ENCODE results near the gene PRKG1.

The PRKG1 gene

GRCh38 chr10:51624013-51624412 lies 549.7 kb downstream of the PRKG1 start:
- POLR2A ChIA-PET = no interaction called here
- Histone ChIP-seq H3K4me1 (ENCODE audit: control extremely low read depth in 1 of 4, control insufficient read depth in 4 of 4, insufficient read depth in 4 of 4, low read length in 3 of 4) (no peaks in the 10 kb centered on the region), H3K27ac (ENCODE audit: insufficient read depth in 1 of 2, low read depth in 1 of 2, low read length in 2 of 2, poor library complexity in 1 of 2, severe bottlenecking in 2 of 2) (no peak overlapping the region), H3K4me3 (ENCODE audit: control insufficient read depth in 1 of 7, extremely low read depth in 1 of 7, insufficient read depth in 4 of 7, low read depth in 2 of 7, low read length in 6 of 7) (no peak overlapping the region), H3K36me3 (ENCODE audit: control insufficient read depth in 4 of 4, insufficient read depth in 4 of 4, low read length in 3 of 4) (no peaks in the 10 kb centered on the region), H3K27me3 (replicated peaks in 2 of 5; ENCODE audit: control insufficient read depth in 4 of 5, insufficient read depth in 5 of 5, low read length in 4 of 5) (no peaks in the 10 kb centered on the region), H3K9me3 (ENCODE audit: control extremely low read depth in 1 of 5, control insufficient read depth in 4 of 5, insufficient read depth in 2 of 5, low read depth in 1 of 5, low read length in 4 of 5) (no peaks in the 10 kb centered on the region)
- CTCF ChIA-PET = no interaction called here
- DNase-seq = no peak
- WGBS (ENCODE audit: insufficient coverage) = no CpG with 5 or more reads among the region's 1 CpG

- WGBS (ENCODE audit: insufficient coverage) = 95% methylated on average over 10 of the region's 11 CpGs
- Histone ChIP-seq H3K27ac (ENCODE audit: insufficient read depth in 1 of 2, low read depth in 1 of 2, low read length in 2 of 2, poor library complexity in 1 of 2, severe bottlenecking in 2 of 2) (no peak overlapping the region), H3K9me3 (ENCODE audit: control extremely low read depth in 1 of 5, control insufficient read depth in 4 of 5, insufficient read depth in 2 of 5, low read depth in 1 of 5, low read length in 4 of 5) (no peaks in the 10 kb centered on the region), H3K27me3 (replicated peaks in 2 of 5; ENCODE audit: control insufficient read depth in 4 of 5, insufficient read depth in 5 of 5, low read length in 4 of 5) (no peaks in the 10 kb centered on the region), H3K4me3 (ENCODE audit: control insufficient read depth in 1 of 7, extremely low read depth in 1 of 7, insufficient read depth in 4 of 7, low read depth in 2 of 7, low read length in 6 of 7) (no peak overlapping the region), H3K36me3 (ENCODE audit: control insufficient read depth in 4 of 4, insufficient read depth in 4 of 4, low read length in 3 of 4) (no peaks in the 10 kb centered on the region), H3K4me1 (ENCODE audit: control extremely low read depth in 1 of 4, control insufficient read depth in 4 of 4, insufficient read depth in 4 of 4, low read length in 3 of 4) (no peaks in the 10 kb centered on the region)
- ChIA-PET CTCF (no interaction called here), POLR2A (no interaction called here)
- DNase-seq = no peak
Observed at GRCh38 chr10:51629934-51630639, 555.8 kb downstream of the PRKG1 start.

GRCh38 chr10:51630640-51631005 lies 556.3 kb downstream of the PRKG1 start:
- DNase-seq = peak in 2 of 3 donors; percentile 16 to 27
- 80% methylated on average over 7 of the region's 7 CpGs for WGBS (ENCODE audit: insufficient coverage)
- CTCF ChIA-PET = no interaction called here

GRCh38 chr10:51635436-51635835 lies 561.1 kb downstream of the PRKG1 start:
- DNase-seq = no peak
- POLR2A ChIA-PET = no interaction called here
- CTCF ChIA-PET = interaction anchor here (1.1 kb wide), 1 partner anchor 19 kb away, joined by 4 read pairs; no protein-coding TSS in a partner anchor
- H3K4me1 ChIP-seq (ENCODE audit: control extremely low read depth in 1 of 4, control insufficient read depth in 4 of 4, insufficient read depth in 4 of 4, low read length in 3 of 4) = no peaks in the 10 kb centered on the region
- H3K4me3 ChIP-seq (ENCODE audit: control insufficient read depth in 1 of 7, extremely low read depth in 1 of 7, insufficient read depth in 4 of 7, low read depth in 2 of 7, low read length in 6 of 7) = no peak overlapping the region
- H3K9me3 ChIP-seq (ENCODE audit: control extremely low read depth in 1 of 5, control insufficient read depth in 4 of 5, insufficient read depth in 2 of 5, low read depth in 1 of 5, low read length in 4 of 5) = no peaks in the 10 kb centered on the region
- H3K36me3 ChIP-seq (ENCODE audit: control insufficient read depth in 4 of 4, insufficient read depth in 4 of 4, low read length in 3 of 4) = no peaks in the 10 kb centered on the region
- no peak overlapping the region for H3K27ac ChIP-seq (ENCODE audit: insufficient read depth in 1 of 2, low read depth in 1 of 2, low read length in 2 of 2, poor library complexity in 1 of 2, severe bottlenecking in 2 of 2)
- H3K27me3 ChIP-seq (replicated peaks in 2 of 5; ENCODE audit: control insufficient read depth in 4 of 5, insufficient read depth in 5 of 5, low read length in 4 of 5) = no peaks in the 10 kb centered on the region
- no CpG with 5 or more reads among the region's 1 CpG for WGBS (ENCODE audit: insufficient coverage)

More at GRCh38 chr10:51630640-51631005, 556.3 kb downstream of the PRKG1 start:
- POLR2A ChIA-PET = no interaction called here
- no peaks in the 10 kb centered on the region for H3K27me3 ChIP-seq (replicated peaks in 2 of 5; ENCODE audit: control insufficient read depth in 4 of 5, insufficient read depth in 5 of 5, low read length in 4 of 5)
- H3K9me3 ChIP-seq (ENCODE audit: control extremely low read depth in 1 of 5, control insufficient read depth in 4 of 5, insufficient read depth in 2 of 5, low read depth in 1 of 5, low read length in 4 of 5) = no peaks in the 10 kb centered on the region
- H3K27ac ChIP-seq (ENCODE audit: insufficient read depth in 1 of 2, low read depth in 1 of 2, low read length in 2 of 2, poor library complexity in 1 of 2, severe bottlenecking in 2 of 2) = no peak overlapping the region
- no peaks in the 10 kb centered on the region for H3K36me3 ChIP-seq (ENCODE audit: control insufficient read depth in 4 of 4, insufficient read depth in 4 of 4, low read length in 3 of 4)
- H3K4me3 ChIP-seq (ENCODE audit: control insufficient read depth in 1 of 7, extremely low read depth in 1 of 7, insufficient read depth in 4 of 7, low read depth in 2 of 7, low read length in 6 of 7) = no peak overlapping the region
- no peaks in the 10 kb centered on the region for H3K4me1 ChIP-seq (ENCODE audit: control extremely low read depth in 1 of 4, control insufficient read depth in 4 of 4, insufficient read depth in 4 of 4, low read length in 3 of 4)

GRCh38 chr10:51638211-51638610 lies 563.9 kb downstream of the PRKG1 start:
- no peak for DNase-seq
- Histone ChIP-seq H3K9me3 (ENCODE audit: control extremely low read depth in 1 of 5, control insufficient read depth in 4 of 5, insufficient read depth in 2 of 5, low read depth in 1 of 5, low read length in 4 of 5) (no peaks in the 10 kb centered on the region), H3K4me1 (ENCODE audit: control extremely low read depth in 1 of 4, control insufficient read depth in 4 of 4, insufficient read depth in 4 of 4, low read length in 3 of 4) (no peaks in the 10 kb centered on the region), H3K4me3 (ENCODE audit: control insufficient read depth in 1 of 7, extremely low read depth in 1 of 7, insufficient read depth in 4 of 7, low read depth in 2 of 7, low read length in 6 of 7) (no peak overlapping the region), H3K27ac (ENCODE audit: insufficient read depth in 1 of 2, low read depth in 1 of 2, low read length in 2 of 2, poor library complexity in 1 of 2, severe bottlenecking in 2 of 2) (no peak overlapping the region), H3K36me3 (ENCODE audit: control insufficient read depth in 4 of 4, insufficient read depth in 4 of 4, low read length in 3 of 4) (no peaks in the 10 kb centered on the region), H3K27me3 (replicated peaks in 2 of 5; ENCODE audit: control insufficient read depth in 4 of 5, insufficient read depth in 5 of 5, low read length in 4 of 5) (no peaks in the 10 kb centered on the region)
- CTCF ChIA-PET = no interaction called here
- WGBS (ENCODE audit: insufficient coverage) = no CpG with 5 or more reads among the region's 4 CpGs
- POLR2A ChIA-PET = no interaction called here

- POLR2A ChIA-PET = no interaction called here
- Histone ChIP-seq H3K27me3 (replicated peaks in 2 of 5; ENCODE audit: control insufficient read depth in 4 of 5, insufficient read depth in 5 of 5, low read length in 4 of 5) (no peaks in the 10 kb centered on the region), H3K4me1 (ENCODE audit: control extremely low read depth in 1 of 4, control insufficient read depth in 4 of 4, insufficient read depth in 4 of 4, low read length in 3 of 4) (no peaks in the 10 kb centered on the region), H3K36me3 (ENCODE audit: control insufficient read depth in 4 of 4, insufficient read depth in 4 of 4, low read length in 3 of 4) (no peaks in the 10 kb centered on the region), H3K9me3 (ENCODE audit: control extremely low read depth in 1 of 5, control insufficient read depth in 4 of 5, insufficient read depth in 2 of 5, low read depth in 1 of 5, low read length in 4 of 5) (no peaks in the 10 kb centered on the region), H3K27ac (ENCODE audit: insufficient read depth in 1 of 2, low read depth in 1 of 2, low read length in 2 of 2, poor library complexity in 1 of 2, severe bottlenecking in 2 of 2) (no peak overlapping the region), H3K4me3 (ENCODE audit: control insufficient read depth in 1 of 7, extremely low read depth in 1 of 7, insufficient read depth in 4 of 7, low read depth in 2 of 7, low read length in 6 of 7) (no peak overlapping the region)
- no peak for DNase-seq
- CTCF ChIA-PET = no interaction called here
- no CpG with 5 or more reads among the region's 1 CpG for WGBS (ENCODE audit: insufficient coverage)
Observed at GRCh38 chr10:51638737-51639136, 564.5 kb downstream of the PRKG1 start.

GRCh38 chr10:51640120-51640819 lies 566.0 kb downstream of the PRKG1 start:
- Histone ChIP-seq H3K4me3 (ENCODE audit: control insufficient read depth in 1 of 7, extremely low read depth in 1 of 7, insufficient read depth in 4 of 7, low read depth in 2 of 7, low read length in 6 of 7) (no peak overlapping the region), H3K27ac (ENCODE audit: insufficient read depth in 1 of 2, low read depth in 1 of 2, low read length in 2 of 2, poor library complexity in 1 of 2, severe bottlenecking in 2 of 2) (no peak overlapping the region), H3K9me3 (ENCODE audit: control extremely low read depth in 1 of 5, control insufficient read depth in 4 of 5, insufficient read depth in 2 of 5, low read depth in 1 of 5, low read length in 4 of 5) (no peaks in the 10 kb centered on the region), H3K4me1 (ENCODE audit: control extremely low read depth in 1 of 4, control insufficient read depth in 4 of 4, insufficient read depth in 4 of 4, low read length in 3 of 4) (no peaks in the 10 kb centered on the region), H3K27me3 (replicated peaks in 2 of 5; ENCODE audit: control insufficient read depth in 4 of 5, insufficient read depth in 5 of 5, low read length in 4 of 5) (no peaks in the 10 kb centered on the region), H3K36me3 (ENCODE audit: control insufficient read depth in 4 of 4, insufficient read depth in 4 of 4, low read length in 3 of 4) (no peaks in the 10 kb centered on the region)
- DNase-seq = peak in 2 of 3 donors; percentile 19 to 20
- WGBS (ENCODE audit: insufficient coverage) = no CpG with 5 or more reads among the region's 3 CpGs
- ChIA-PET POLR2A (no interaction called here), CTCF (interaction anchor here (1.3 kb wide), 1 partner anchor 8 kb away, joined by 3 read pairs; no protein-coding TSS in a partner anchor)

Measured in common myeloid progenitor, CD34-positive (primary cell).